ENCODE results near the gene DUS1L. TPM values are rescaled to one million over a fixed set of nuclear protein-coding genes. Genes with fewer than 3 reads are reported as not detected.

DUS1L gene
- polyA plus RNA-seq, 2 of the 4 experiments (the other 2 are of a cell fraction), result 48.1 to 83.6 TPM

DNA sequence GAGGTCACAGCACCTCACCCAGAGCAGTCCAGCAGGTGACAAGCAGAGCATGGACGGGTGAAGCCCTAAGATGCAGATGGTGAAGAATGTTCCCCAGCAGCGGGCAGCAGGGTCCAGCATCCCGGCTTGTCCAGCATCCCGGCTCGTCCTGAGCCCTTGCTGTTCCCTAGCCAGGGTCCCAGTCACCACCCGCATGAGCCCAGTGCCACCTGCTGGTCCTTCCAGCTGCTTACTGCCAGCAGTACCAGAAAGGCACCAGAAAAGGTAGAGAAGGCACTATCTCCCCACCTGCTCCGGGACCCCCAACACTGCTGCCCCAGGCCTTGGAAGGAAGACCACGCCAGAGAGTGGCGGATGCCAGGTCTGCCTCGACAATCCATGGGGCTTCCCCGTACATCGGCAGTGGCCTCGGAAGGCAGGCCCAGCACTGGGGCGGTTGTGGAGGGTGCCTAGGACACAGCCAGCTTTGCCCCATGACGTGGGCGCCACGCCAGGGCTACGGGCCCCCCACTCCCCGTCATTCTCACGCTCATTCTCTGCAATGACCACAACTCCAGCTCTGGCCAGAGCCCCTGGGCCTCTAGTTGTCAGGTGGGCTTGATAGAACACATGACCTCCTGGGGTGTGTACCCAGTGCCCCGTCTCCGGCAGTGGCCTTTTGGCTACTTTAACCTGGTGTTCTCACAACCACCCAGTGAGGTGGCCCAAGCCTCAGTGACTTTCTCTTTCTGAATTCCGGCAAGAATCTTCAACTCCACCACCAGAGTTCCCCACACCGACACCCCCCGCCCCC lies 44.3 kb downstream of the DUS1L start (continued):
- no peak for TF ChIP-seq HEYL (CRISPR knock-in tag; IDR thresholded peaks at IDR 0.05)
- TF ChIP-seq KDM1A (IDR thresholded peaks at IDR 0.05; ENCODE audit: low read depth), result no peak
- TF ChIP-seq ZFP36 (IDR thresholded peaks at IDR 0.05; ENCODE audit: borderline replicate concordance, partially characterized antibody), result no peak
- TF ChIP-seq TP53 (CRISPR knock-in tag; IDR thresholded peaks at IDR 0.05), result peak; percentile 35; the same call in 1 of the 2 replicates
- TF ChIP-seq MAZ (IDR thresholded peaks at IDR 0.05; ENCODE audit: borderline replicate concordance, low read depth, low read length), result 0 out of 2 replicates have a peak, but pooled peaks have one; percentile 43
- TF ChIP-seq ESRRA (IDR thresholded peaks at IDR 0.05; ENCODE audit: borderline replicate concordance, low read length), result no peak
- TF ChIP-seq EHF (CRISPR knock-in tag; IDR thresholded peaks at IDR 0.05), result no peak
- no peak for TF ChIP-seq GATA3 (IDR thresholded peaks at IDR 0.05; ENCODE audit: borderline replicate concordance)
- no peak for TF ChIP-seq HOXB5 (CRISPR knock-in tag; IDR thresholded peaks at IDR 0.05)
- TF ChIP-seq, protein P1, sequence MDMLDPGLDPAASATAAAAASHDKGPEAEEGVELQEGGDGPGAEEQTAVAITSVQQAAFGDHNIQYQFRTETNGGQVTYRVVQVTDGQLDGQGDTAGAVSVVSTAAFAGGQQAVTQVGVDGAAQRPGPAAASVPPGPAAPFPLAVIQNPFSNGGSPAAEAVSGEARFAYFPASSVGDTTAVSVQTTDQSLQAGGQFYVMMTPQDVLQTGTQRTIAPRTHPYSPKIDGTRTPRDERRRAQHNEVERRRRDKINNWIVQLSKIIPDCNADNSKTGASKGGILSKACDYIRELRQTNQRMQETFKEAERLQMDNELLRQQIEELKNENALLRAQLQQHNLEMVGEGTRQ (IDR thresholded peaks at IDR 0.05), result 0 out of 2 replicates have a peak, but pooled peaks have one; percentile 24
- no peak for TF ChIP-seq RFX5 (IDR thresholded peaks at IDR 0.05)
- TF ChIP-seq, protein P2, sequence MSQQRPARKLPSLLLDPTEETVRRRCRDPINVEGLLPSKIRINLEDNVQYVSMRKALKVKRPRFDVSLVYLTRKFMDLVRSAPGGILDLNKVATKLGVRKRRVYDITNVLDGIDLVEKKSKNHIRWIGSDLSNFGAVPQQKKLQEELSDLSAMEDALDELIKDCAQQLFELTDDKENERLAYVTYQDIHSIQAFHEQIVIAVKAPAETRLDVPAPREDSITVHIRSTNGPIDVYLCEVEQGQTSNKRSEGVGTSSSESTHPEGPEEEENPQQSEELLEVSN (IDR thresholded peaks at IDR 0.05; ENCODE audit: borderline replicate concordance, low read depth), result no peak
- no peak for TF ChIP-seq NFE2L2 (conservative IDR thresholded peaks at IDR 0.05; ENCODE audit: low read length)
- no peak for TF ChIP-seq RARB (CRISPR knock-in tag; IDR thresholded peaks at IDR 0.05)
- TF ChIP-seq, protein P3, sequence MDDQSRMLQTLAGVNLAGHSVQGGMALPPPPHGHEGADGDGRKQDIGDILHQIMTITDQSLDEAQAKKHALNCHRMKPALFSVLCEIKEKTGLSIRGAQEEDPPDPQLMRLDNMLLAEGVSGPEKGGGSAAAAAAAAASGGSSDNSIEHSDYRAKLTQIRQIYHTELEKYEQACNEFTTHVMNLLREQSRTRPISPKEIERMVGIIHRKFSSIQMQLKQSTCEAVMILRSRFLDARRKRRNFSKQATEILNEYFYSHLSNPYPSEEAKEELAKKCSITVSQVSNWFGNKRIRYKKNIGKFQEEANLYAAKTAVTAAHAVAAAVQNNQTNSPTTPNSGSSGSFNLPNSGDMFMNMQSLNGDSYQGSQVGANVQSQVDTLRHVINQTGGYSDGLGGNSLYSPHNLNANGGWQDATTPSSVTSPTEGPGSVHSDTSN (IDR thresholded peaks at IDR 0.05), result no peak
- TF ChIP-seq PHF8 (IDR thresholded peaks at IDR 0.05; ENCODE audit: borderline replicate concordance, low read depth), result no peak
- TF ChIP-seq RNF2 (IDR thresholded peaks at IDR 0.05; ENCODE audit: borderline replicate concordance, low read depth), result no peak
- no peak for TF ChIP-seq EHMT2 (IDR thresholded peaks at IDR 0.05; ENCODE audit: low read depth)
- TF ChIP-seq ZNF302 (CRISPR knock-in tag; IDR thresholded peaks at IDR 0.05), result no peak
- TF ChIP-seq JUN (IDR thresholded peaks at IDR 0.05), result no peak; a peak in 1 of 5 replicates
- TF ChIP-seq, protein P4, sequence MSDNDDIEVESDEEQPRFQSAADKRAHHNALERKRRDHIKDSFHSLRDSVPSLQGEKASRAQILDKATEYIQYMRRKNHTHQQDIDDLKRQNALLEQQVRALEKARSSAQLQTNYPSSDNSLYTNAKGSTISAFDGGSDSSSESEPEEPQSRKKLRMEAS (IDR thresholded peaks at IDR 0.05), result peak; percentile 25; the same call in 1 of the 2 replicates
- no peak for TF ChIP-seq JUNB (IDR thresholded peaks at IDR 0.05)
- TF ChIP-seq MAFK (IDR thresholded peaks at IDR 0.05; ENCODE audit: partially characterized antibody), result no peak
- no peak for TF ChIP-seq HOXB13 (CRISPR knock-in tag; IDR thresholded peaks at IDR 0.05; ENCODE audit: low read depth)
- TF ChIP-seq POLR2A (IDR thresholded peaks at IDR 0.05; ENCODE audit: low read length), result no peak
- no peak for TF ChIP-seq FOSL2 (IDR thresholded peaks at IDR 0.05)
- TF ChIP-seq FOSL2 (CRISPR knock-in tag; IDR thresholded peaks at IDR 0.05), result no peak
- TF ChIP-seq, protein P5, sequence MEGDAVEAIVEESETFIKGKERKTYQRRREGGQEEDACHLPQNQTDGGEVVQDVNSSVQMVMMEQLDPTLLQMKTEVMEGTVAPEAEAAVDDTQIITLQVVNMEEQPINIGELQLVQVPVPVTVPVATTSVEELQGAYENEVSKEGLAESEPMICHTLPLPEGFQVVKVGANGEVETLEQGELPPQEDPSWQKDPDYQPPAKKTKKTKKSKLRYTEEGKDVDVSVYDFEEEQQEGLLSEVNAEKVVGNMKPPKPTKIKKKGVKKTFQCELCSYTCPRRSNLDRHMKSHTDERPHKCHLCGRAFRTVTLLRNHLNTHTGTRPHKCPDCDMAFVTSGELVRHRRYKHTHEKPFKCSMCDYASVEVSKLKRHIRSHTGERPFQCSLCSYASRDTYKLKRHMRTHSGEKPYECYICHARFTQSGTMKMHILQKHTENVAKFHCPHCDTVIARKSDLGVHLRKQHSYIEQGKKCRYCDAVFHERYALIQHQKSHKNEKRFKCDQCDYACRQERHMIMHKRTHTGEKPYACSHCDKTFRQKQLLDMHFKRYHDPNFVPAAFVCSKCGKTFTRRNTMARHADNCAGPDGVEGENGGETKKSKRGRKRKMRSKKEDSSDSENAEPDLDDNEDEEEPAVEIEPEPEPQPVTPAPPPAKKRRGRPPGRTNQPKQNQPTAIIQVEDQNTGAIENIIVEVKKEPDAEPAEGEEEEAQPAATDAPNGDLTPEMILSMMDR (IDR thresholded peaks at IDR 0.05), result peak; percentile 94
- no peak for TF ChIP-seq NPAS2 (CRISPR knock-in tag; IDR thresholded peaks at IDR 0.05; ENCODE audit: borderline replicate concordance)
- TF ChIP-seq HDAC2 (IDR thresholded peaks at IDR 0.05), result no peak
- no peak for TF ChIP-seq SREBF2 (IDR thresholded peaks at IDR 0.05)
- TF ChIP-seq BHLHE40 (IDR thresholded peaks at IDR 0.05; ENCODE audit: low read depth, low read length), result no peak
